K562 (cell line): ENCODE measurements around the gene PPP1R16B. TPM values are rescaled to one million over a fixed set of nuclear protein-coding genes. Genes with fewer than 3 reads are reported as not detected.

Experiments used
- ATAC-seq: fragments of 200-7000 bp; cut with Tn5 transposase; 3 replicates; pipeline ENCODE4 v1.9.1; 2020; ENCODE audit warnings: moderate library complexity
- BruUV-seq: library from RNA; stranded (reverse); fragments of 400-500 nt; replicated peaks from 2 replicates; lab custom pipeline; 2021; lab: Mats Ljungman, UMichigan
- CTCF ChIA-PET: fragments of 300-600 bp; formaldehyde crosslinking; extraction: SDS; loops from one replicate; lab custom pipeline; 2021; ENCODE audit warnings: low intra/inter-chr PET ratio; lab: Yijun Ruan, JAX
- POLR2A ChIA-PET: fragments of 300-600, 350-650 bp; sonication (Branson Sonifier 250); formaldehyde crosslinking; extraction: SDS; loops from one replicate; lab custom pipeline; 2021; ENCODE audit warnings: antibody characterized with exemption, inconsistent platforms; lab: Yijun Ruan, JAX
- DNase-seq, 4 experiments: peaks; one replicate each; pipeline versions ENCODE4 v3.0.0 to v3.0.0-alpha.2; 2011 to 2018; ENCODE audit warnings: low spot score in 3 of 4, mixed read lengths in 3 of 4; ENCODE audit errors: extremely low read depth in 1 of 4
- FAIRE-seq: peaks from 2 replicates; lab custom pipeline; 2011; peaks lifted over from hg19 to GRCh38; lab: Jason Lieb, UNC
- H2AFZ ChIP-seq: 2 replicates; pipeline ENCODE4 v1.6.0; 2011; ENCODE audit warnings: low read depth, low read length, control low read depth, inconsistent platforms
- H3K27ac ChIP-seq: fragments of 200-600 bp; 3 replicates; pipeline ENCODE4 v1.8.0; 2011; ENCODE audit warnings: low read depth, mild to moderate bottlenecking, control low read depth, inconsistent platforms, low read length, moderate library complexity, mixed read lengths; ENCODE audit errors: extremely low read depth
- H3K27me3 ChIP-seq, 2 experiments: fragments of 300-600 bp in 1 of 2; 2 replicates in 1 of 2; 3 replicates in 1 of 2; pipeline versions ENCODE4 v1.6.0 to v1.8.0; 2011; ENCODE audit warnings: inconsistent platforms in 2 of 2, low read length in 2 of 2, mild to moderate bottlenecking in 1 of 2, mixed read lengths in 1 of 2, moderate library complexity in 1 of 2; ENCODE audit not compliant: control insufficient read depth in 2 of 2, insufficient read depth in 2 of 2
- H3K36me3 ChIP-seq: fragments of 300-600 bp; 3 replicates; pipeline ENCODE4 v1.8.0; 2011; ENCODE audit warnings: mild to moderate bottlenecking, low read length, inconsistent platforms; ENCODE audit not compliant: control insufficient read depth, insufficient read depth
- H3K4me1 ChIP-seq, 2 experiments: fragments of 200-600 bp in 1 of 2; replicated peaks in 1 of 2; 2 replicates in 1 of 2; 3 replicates in 1 of 2; pipeline versions ENCODE4 v1.5.1 to v1.8.0; 2011; ENCODE audit warnings: inconsistent platforms in 2 of 2, low read length in 2 of 2, mild to moderate bottlenecking in 1 of 2, mixed read lengths in 1 of 2, moderate library complexity in 1 of 2; ENCODE audit not compliant: control insufficient read depth in 2 of 2, insufficient read depth in 2 of 2
- H3K4me2 ChIP-seq: 2 replicates; pipeline ENCODE4 v1.6.1; 2011; ENCODE audit warnings: low read length, control low read depth, inconsistent platforms, mixed read lengths; ENCODE audit not compliant: insufficient read depth
- H3K4me3 ChIP-seq: fragments of 200-600 bp; sonication (generic), shearing (Covaris generic); 2 replicates; pipeline ENCODE4 v1.5.1; 2016; ENCODE audit warnings: control low read depth, inconsistent platforms
- H3K79me2 ChIP-seq: fragments of 200-600 bp; 3 replicates; pipeline ENCODE4 v1.8.0; 2011; ENCODE audit warnings: low read length, inconsistent platforms; ENCODE audit not compliant: control insufficient read depth, insufficient read depth
- H3K9ac ChIP-seq, 2 experiments: 2 replicates each; pipeline versions ENCODE4 v1.6.0 to v1.6.1; 2011; ENCODE audit warnings: low read depth in 2 of 2, low read length in 2 of 2, control low read depth in 1 of 2, inconsistent platforms in 1 of 2, mild to moderate bottlenecking in 1 of 2, mixed read lengths in 1 of 2; ENCODE audit not compliant: insufficient read depth in 1 of 2
- H3K9me1 ChIP-seq: one replicate; pipeline ENCODE4 v1.6.0; 2011; ENCODE audit warnings: inconsistent platforms, mild to moderate bottlenecking, low read length, moderate library complexity; ENCODE audit not compliant: control insufficient read depth, insufficient read depth
- H3K9me3 ChIP-seq: replicated peaks from 2 replicates; pipeline ENCODE4 v1.5.1; 2011; ENCODE audit warnings: low read depth, low read length, inconsistent platforms; ENCODE audit not compliant: control insufficient read depth, insufficient read depth
- H4K20me1 ChIP-seq: replicated peaks from 2 replicates; pipeline ENCODE4 v1.6.1; 2011; ENCODE audit warnings: low read length, inconsistent platforms, mixed read lengths; ENCODE audit not compliant: control insufficient read depth, insufficient read depth
- GTF2A2 ChIP-seq: IDR thresholded peaks from 2 replicates; pipeline ENCODE4 v1.6.1; 2016; ENCODE audit warnings: mild to moderate bottlenecking, missing genetic modification characterization, missing compliant biosample characterization
- JUN ChIP-seq, 2 experiments: sonication (generic) in 1 of 2; formaldehyde crosslinking in 1 of 2; IDR thresholded peaks; 2 replicates each; pipeline versions ENCODE4 v1.6.1 to v1.8.0; 2012 to 2022; ENCODE audit warnings: borderline replicate concordance in 2 of 2, mild to moderate bottlenecking in 2 of 2, improper control_type of control experiment in 1 of 2, low read depth in 1 of 2, low read length in 1 of 2, missing genetic modification reagents in 1 of 2
- NFIX ChIP-seq: fragments of 250-450 bp; sonication (Bioruptor Pico); IDR thresholded peaks from 2 replicates; pipeline ENCODE4 v1.4.0; 2020; ENCODE audit warnings: low read depth, mild to moderate bottlenecking, moderate library complexity
- SMARCA4 ChIP-seq: fragments of 450-650 bp; IDR thresholded peaks from 2 replicates; pipeline ENCODE4 v1.6.1; 2016
- WGBS: fragments of 100-300 bp; shearing (Covaris generic); methylation state at CpG from one replicate; pipeline ENCODE4 v1.1.6; 2016; ENCODE audit warnings: low coverage, mixed read lengths; ENCODE audit not compliant: insufficient coverage; ENCODE audit errors: missing lambda C conversion rate; 5-methylcytosine and 5-hydroxymethylcytosine counted together
- in situ Hi-C: fragments of 300-500 bp; cut with MboI; formaldehyde crosslinking; loops from 4 replicates; pipeline ENCODE4 v1.15.0; 2018; ENCODE audit warnings: inconsistent platforms, mixed read lengths
- intact Hi-C: fragments of 100-400 bp; cut with micrococcal nuclease; formaldehyde crosslinking; loops from 2 replicates; pipeline ENCODE4 v1.14.2; 2022
- polyA plus RNA-seq, 8 experiments: library from polyadenylated mRNA; depleted of rRNA in 4 of 8; stranded (reverse) in 5 of 8; unstranded in 3 of 8; fragments of >200 nt; fragmentation: Nextera tagmentation in 2 of 8; fragmentation: Illumina TruSeq in 1 of 8; extraction: Ambion mirVana in 2 of 8; extraction: Trizol in 1 of 8; gene quantifications; 2 replicates each; pipeline versions ENCODE4 v1.2.1 to v1.2.3, GENCODE V29; 2011 to 2014; ENCODE audit warnings: inconsistent platforms in 1 of 8, missing spikeins in 1 of 8
- total RNA-seq, 7 experiments: library from RNA; depleted of rRNA in 6 of 7; stranded (reverse); fragments of >200 nt in 6 of 7; fragmentation: Illumina TruSeq in 2 of 7; extraction: Trizol in 2 of 7; gene quantifications; 2 replicates each; pipeline versions ENCODE4 v1.2.1 to v1.2.3, GENCODE V29; 2011 to 2021; ENCODE audit warnings: low replicate concordance in 1 of 7
- TF ChIP-seq, protein P1 (sequence below), 2 experiments: fragments of 450-650 bp; IDR thresholded peaks; 2 replicates each; pipeline ENCODE4 v1.6.1; 2016
- TF ChIP-seq, protein P2 (sequence below), 2 experiments: IDR thresholded peaks in 1 of 2; conservative IDR thresholded peaks in 1 of 2; 2 replicates each; pipeline ENCODE4 v1.6.1; 2016; ENCODE audit warnings: low read depth in 2 of 2, mild to moderate bottlenecking in 1 of 2, missing compliant biosample characterization in 1 of 2, missing genetic modification characterization in 1 of 2, moderate library complexity in 1 of 2
- TF ChIP-seq, protein P3 (sequence below): fragments of 450-650 bp; formaldehyde crosslinking; IDR thresholded peaks from 2 replicates; pipeline ENCODE4 v1.4.0; 2020; ENCODE audit warnings: mild to moderate bottlenecking, moderate library complexity

PPP1R16B gene
- total and polyA plus RNA-seq, 9 of the 15 experiments (the other 6 are each of a cell fraction or from before 2014, with no cell fraction given) = 1.5 to 11.5 (median 6.8) TPM

DNA sequence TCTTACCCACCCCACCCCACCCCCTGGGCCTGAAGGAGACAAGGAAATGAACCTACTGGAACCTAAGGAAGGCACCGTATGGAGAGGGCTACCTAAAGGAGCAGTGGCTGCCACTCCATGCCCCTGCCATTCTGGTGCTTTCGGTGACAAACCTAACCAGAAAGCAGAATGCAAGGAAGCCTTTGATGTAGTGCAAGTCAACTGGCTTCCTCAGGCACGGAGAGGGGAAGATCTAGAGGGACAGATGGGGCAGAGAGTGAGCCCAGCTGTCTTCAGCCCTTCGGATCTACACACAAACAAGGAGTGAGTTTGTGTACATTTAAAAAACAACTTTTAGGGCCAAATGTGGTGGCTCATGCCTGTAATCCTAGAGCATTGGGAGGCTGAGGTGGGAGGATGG is 39.5 kb downstream of the PPP1R16B start:
- TF ChIP-seq, protein P1, sequence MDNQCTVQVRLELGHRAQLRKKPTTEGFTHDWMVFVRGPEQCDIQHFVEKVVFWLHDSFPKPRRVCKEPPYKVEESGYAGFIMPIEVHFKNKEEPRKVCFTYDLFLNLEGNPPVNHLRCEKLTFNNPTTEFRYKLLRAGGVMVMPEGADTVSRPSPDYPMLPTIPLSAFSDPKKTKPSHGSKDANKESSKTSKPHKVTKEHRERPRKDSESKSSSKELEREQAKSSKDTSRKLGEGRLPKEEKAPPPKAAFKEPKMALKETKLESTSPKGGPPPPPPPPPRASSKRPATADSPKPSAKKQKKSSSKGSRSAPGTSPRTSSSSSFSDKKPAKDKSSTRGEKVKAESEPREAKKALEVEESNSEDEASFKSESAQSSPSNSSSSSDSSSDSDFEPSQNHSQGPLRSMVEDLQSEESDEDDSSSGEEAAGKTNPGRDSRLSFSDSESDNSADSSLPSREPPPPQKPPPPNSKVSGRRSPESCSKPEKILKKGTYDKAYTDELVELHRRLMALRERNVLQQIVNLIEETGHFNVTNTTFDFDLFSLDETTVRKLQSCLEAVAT (IDR thresholded peaks at IDR 0.05) = no peak
- no peak for TF ChIP-seq GTF2A2 (tag)
- TF ChIP-seq NFIX (CRISPR knock-in tag) = no peak
- TF ChIP-seq SMARCA4 = no peak
- no peak for TF ChIP-seq JUN (IDR thresholded peaks at IDR 0.05; ENCODE audit: borderline replicate concordance, low read depth, low read length)
- TF ChIP-seq JUN (CRISPR knock-in tag; IDR thresholded peaks at IDR 0.05; ENCODE audit: borderline replicate concordance) = no peak
- TF ChIP-seq, protein P2, sequence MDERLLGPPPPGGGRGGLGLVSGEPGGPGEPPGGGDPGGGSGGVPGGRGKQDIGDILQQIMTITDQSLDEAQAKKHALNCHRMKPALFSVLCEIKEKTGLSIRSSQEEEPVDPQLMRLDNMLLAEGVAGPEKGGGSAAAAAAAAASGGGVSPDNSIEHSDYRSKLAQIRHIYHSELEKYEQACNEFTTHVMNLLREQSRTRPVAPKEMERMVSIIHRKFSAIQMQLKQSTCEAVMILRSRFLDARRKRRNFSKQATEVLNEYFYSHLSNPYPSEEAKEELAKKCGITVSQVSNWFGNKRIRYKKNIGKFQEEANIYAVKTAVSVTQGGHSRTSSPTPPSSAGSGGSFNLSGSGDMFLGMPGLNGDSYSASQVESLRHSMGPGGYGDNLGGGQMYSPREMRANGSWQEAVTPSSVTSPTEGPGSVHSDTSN (CRISPR knock-in tag; IDR thresholded peaks at IDR 0.05; ENCODE audit: low read depth) = no peak
- TF ChIP-seq, protein P2 (tag; conservative IDR thresholded peaks at IDR 0.05; ENCODE audit: low read depth) = no peak
- TF ChIP-seq, protein P3, sequence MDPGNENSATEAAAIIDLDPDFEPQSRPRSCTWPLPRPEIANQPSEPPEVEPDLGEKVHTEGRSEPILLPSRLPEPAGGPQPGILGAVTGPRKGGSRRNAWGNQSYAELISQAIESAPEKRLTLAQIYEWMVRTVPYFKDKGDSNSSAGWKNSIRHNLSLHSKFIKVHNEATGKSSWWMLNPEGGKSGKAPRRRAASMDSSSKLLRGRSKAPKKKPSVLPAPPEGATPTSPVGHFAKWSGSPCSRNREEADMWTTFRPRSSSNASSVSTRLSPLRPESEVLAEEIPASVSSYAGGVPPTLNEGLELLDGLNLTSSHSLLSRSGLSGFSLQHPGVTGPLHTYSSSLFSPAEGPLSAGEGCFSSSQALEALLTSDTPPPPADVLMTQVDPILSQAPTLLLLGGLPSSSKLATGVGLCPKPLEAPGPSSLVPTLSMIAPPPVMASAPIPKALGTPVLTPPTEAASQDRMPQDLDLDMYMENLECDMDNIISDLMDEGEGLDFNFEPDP = no peak

More for the DNA sequence above, 39.5 kb downstream of the PPP1R16B start:
- ATAC-seq (no peak), FAIRE-seq (no peak), DNase-seq (no peak)
- Histone ChIP-seq H3K4me2 (no peak overlapping the region), H3K4me3 (no peak overlapping the region), H3K9me1 (no peaks in the 10 kb centered on the region), H3K79me2 (no peaks in the 10 kb centered on the region), H3K36me3 (no peaks in the 10 kb centered on the region), H3K9me3 (no peaks in the 10 kb centered on the region), H2AFZ (no peak overlapping the region), H3K9ac (no peak overlapping the region), H3K27me3 (no peaks in the 10 kb centered on the region), H4K20me1 (0 out of 2 replicates have a peak, but pooled peaks cover 4% of the 10 kb centered on the region), H3K4me1 (peaks cover 10 to 27% of the 10 kb centered on the region in 2 experiments), H3K27ac (no peak overlapping the region)
- POLR2A ChIA-PET = no interaction called here
- in situ Hi-C loops (no loop called here), intact Hi-C loops (no loop called here)
- no TSS peak for BruUV-seq
- CTCF ChIA-PET = no interaction called here
- WGBS = 37% methylated on average over 4 of the region's 4 CpGs
